ENCODE measurements around the gene CALHM3. TPM values are rescaled to one million over a fixed set of nuclear protein-coding genes. Genes with fewer than 3 reads are reported as not detected.

The CALHM3 gene
- total and polyA plus RNA-seq, 8 donors, result 0.08 to 1.5 (median 0.17) TPM

DNA sequence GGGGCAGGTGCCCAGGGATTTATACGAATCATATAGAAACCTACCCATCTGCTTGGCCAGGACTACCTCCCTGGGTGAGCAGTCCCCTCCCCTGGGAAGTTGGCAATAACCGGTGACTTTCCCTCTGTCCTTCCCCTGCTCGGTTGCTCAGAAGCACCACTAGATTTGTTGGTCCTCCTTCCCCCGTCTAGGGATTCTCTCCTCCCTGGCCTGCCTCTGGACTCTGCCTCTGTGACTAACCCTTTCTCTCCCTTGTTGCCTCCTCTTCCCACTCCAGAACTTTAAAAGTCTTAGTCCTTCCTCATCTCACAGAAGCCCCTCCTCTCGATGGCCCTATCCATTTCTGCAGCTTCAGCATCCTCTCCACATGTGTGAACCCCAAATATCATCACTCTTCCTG is 9.8 kb downstream of the CALHM3 start:
- ATAC-seq (no peak), DNase-seq (no peak), FAIRE-seq (no peak)
- no peaks in the 10 kb centered on the region for H3K27me3 ChIP-seq
- intact Hi-C loops (cut with DNase I), result no loop called here
- no peaks in the 10 kb centered on the region for H3K36me3 ChIP-seq
- no peaks in the 10 kb centered on the region for H3K9me3 ChIP-seq
- TF ChIP-seq, protein P1, sequence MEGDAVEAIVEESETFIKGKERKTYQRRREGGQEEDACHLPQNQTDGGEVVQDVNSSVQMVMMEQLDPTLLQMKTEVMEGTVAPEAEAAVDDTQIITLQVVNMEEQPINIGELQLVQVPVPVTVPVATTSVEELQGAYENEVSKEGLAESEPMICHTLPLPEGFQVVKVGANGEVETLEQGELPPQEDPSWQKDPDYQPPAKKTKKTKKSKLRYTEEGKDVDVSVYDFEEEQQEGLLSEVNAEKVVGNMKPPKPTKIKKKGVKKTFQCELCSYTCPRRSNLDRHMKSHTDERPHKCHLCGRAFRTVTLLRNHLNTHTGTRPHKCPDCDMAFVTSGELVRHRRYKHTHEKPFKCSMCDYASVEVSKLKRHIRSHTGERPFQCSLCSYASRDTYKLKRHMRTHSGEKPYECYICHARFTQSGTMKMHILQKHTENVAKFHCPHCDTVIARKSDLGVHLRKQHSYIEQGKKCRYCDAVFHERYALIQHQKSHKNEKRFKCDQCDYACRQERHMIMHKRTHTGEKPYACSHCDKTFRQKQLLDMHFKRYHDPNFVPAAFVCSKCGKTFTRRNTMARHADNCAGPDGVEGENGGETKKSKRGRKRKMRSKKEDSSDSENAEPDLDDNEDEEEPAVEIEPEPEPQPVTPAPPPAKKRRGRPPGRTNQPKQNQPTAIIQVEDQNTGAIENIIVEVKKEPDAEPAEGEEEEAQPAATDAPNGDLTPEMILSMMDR (IDR thresholded peaks at IDR 0.05), result no peak
- H3K27ac ChIP-seq, result no peak overlapping the region
- no peaks in the 10 kb centered on the region for H3K4me1 ChIP-seq
- no peak overlapping the region for H3K4me3 ChIP-seq
- 57 to 61% methylated on average over 5 of the region's 5 CpGs for WGBS, 2 donors

DNA sequence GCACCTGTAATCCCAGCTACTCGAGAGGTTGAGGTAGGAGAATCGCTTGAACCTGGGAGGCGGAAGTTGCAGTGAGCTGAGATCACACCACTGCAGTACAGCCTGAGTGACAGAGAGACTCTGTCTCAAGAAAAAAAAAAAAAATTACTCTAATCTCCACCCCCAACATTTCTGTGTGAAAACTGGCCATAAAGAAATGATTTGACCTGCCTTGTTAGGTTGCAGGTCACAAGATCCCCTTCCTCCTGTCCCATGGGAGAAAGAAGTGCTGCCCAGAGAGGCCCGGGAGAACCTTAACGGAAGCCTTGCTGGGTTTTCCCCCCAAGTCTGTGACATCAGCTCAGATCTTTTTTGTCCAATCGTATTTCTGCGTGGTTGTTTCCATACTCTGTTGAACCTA is 11.6 kb downstream of the CALHM3 start:
- no peak overlapping the region for H3K27ac ChIP-seq
- WGBS, 2 donors, result 85 to 86% methylated on average over 7 of the region's 7 CpGs
- ATAC-seq (no peak), FAIRE-seq (no peak), DNase-seq (no peak)
- H3K4me1 ChIP-seq, result no peaks in the 10 kb centered on the region
- TF ChIP-seq, protein P1 (IDR thresholded peaks at IDR 0.05), result no peak
- H3K9me3 ChIP-seq, result no peaks in the 10 kb centered on the region
- no peaks in the 10 kb centered on the region for H3K27me3 ChIP-seq
- no peak overlapping the region for H3K4me3 ChIP-seq
- no peaks in the 10 kb centered on the region for H3K36me3 ChIP-seq
- intact Hi-C loops (cut with DNase I), result no loop called here

DNA sequence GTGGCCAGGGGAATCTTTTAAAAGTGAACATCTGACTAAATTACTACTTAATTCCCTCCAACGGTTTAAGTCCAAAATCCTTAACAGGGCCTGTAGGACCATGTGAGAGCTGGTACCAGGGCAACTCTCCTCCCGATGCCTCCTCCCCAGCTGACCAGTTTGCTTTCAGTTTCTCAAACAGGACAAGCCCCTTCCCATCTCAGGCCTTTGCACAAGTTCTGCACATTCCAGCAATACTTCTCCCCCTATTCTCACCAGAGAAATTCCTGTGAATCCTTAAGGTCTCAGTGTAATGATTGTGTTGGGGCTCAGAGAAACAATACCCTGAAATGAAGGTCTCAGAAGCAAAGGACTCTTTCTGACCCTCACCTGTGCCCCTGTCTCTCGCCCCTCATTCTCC is 12.3 kb downstream of the CALHM3 start:
- H3K4me3 ChIP-seq, result no peak overlapping the region
- TF ChIP-seq, protein P1 (IDR thresholded peaks at IDR 0.05), result no peak
- H3K27ac ChIP-seq, result no peak overlapping the region
- intact Hi-C loops (cut with DNase I), result no loop called here
- H3K27me3 ChIP-seq, result no peaks in the 10 kb centered on the region
- no peaks in the 10 kb centered on the region for H3K4me1 ChIP-seq
- WGBS, 2 donors, result 86 to 88% methylated on average over 3 of the region's 3 CpGs
- no peaks in the 10 kb centered on the region for H3K9me3 ChIP-seq
- no peak for ATAC-seq
- FAIRE-seq, result no peak
- DNase-seq, result no peak
- H3K36me3 ChIP-seq, result no peaks in the 10 kb centered on the region

DNA sequence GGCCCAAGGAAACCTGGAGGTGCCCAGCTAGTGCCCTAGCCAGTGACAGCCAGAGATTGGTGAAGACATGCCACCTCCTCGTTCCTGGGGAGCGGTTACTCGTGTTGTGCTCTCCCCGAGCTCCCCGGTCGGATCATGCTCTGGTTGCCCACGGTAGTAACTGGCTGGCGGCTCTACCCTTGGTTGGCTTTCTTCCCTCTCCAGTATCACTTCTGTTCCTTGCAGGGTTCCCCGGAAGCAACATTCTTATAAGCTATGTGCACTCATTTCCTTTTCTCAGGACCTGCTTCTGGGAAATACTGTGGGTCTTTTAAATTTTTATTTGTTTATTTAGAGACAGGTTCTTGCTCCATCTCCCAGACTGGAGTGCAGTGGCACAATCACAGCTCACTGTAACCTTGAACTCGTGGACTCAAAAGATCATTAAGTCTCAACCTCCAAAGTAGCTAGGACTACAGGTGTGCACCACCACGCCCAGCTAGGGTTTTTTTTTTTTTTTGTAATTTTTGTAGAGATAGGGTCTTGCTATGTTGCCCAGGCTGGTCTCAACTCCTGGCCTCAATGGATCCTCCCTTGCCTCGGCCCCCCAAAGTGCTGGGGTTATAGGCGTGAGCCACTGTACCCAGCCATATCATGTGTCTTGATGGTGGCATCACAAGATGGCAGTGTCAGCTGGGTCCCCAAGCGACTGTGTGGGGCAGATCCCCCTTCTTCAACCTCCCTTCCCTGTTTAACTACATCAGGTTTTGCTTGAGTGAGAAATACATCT is 13.4 kb downstream of the CALHM3 start:
- ATAC-seq (peak in 1 of 4 donors; percentile 25), DNase-seq (no peak), FAIRE-seq (no peak)
- TF ChIP-seq, protein P1 (IDR thresholded peaks at IDR 0.05), result no peak
- no peak overlapping the region for H3K4me3 ChIP-seq
- intact Hi-C loops (cut with DNase I), result no loop called here
- H3K9me3 ChIP-seq, result no peaks in the 10 kb centered on the region
- no peaks in the 10 kb centered on the region for H3K4me1 ChIP-seq
- H3K36me3 ChIP-seq, result no peaks in the 10 kb centered on the region
- WGBS, 2 donors, result 84 to 86% methylated on average over 14 of the region's 14 CpGs
- H3K27me3 ChIP-seq, result no peaks in the 10 kb centered on the region
- no peak overlapping the region for H3K27ac ChIP-seq

DNA sequence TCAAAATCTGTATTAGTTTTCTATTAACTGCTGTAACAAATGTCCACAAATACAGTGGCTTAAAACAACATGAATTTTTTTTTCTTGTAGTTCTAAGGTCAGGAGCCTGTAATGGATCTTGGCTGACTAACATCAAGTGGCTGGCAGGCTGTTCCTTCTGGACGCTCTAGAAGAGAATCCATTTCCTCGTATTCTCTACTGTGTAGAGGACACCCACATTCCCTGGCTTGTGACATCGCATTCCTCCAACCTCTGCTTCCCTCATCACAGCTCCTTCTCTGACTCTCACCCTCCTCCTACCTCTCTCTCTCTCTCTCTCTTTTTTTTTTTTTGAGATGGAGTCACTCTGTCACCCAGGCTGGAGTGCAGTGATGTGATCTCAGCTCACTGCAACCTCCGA is 15.5 kb downstream of the CALHM3 start:
- TF ChIP-seq, protein P1 (IDR thresholded peaks at IDR 0.05), result no peak
- no peak for DNase-seq
- no peak for FAIRE-seq
- intact Hi-C loops (cut with DNase I), result no loop called here
- no peaks in the 10 kb centered on the region for H3K36me3 ChIP-seq
- no peaks in the 10 kb centered on the region for H3K27me3 ChIP-seq
- no peak for ATAC-seq
- no peak overlapping the region for H3K27ac ChIP-seq
- 76 to 84% methylated on average over 4 of the region's 4 CpGs for WGBS, 2 donors
- no peaks in the 10 kb centered on the region for H3K9me3 ChIP-seq
- no peaks in the 10 kb centered on the region for H3K4me1 ChIP-seq
- no peak overlapping the region for H3K4me3 ChIP-seq
